Measurements from ENCODE around the gene GART.

GART gene

DNA sequence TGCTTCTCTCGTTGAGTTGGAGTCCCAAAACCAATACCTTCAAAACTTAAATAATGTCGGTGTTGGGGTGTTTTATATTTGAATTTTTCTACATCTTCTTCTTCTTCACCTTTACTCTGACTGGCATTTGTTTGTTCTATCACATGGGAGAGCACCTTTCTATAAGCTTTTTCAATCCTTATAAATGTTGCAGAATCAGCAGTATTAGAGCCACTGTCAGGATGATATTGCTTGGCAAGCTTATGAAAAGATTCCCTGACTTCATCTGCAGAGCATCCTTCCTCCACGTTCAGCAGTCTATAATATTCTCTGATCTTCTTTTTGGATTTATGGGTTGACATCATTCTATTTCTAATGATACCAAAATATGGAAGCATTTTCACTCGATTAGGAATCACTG lies 53.0 kb downstream of the GART start:
- Histone ChIP-seq H3K27ac (ENCODE audit: low read depth, low read length, severe bottlenecking) (no peak overlapping the region), H3K9me3 (ENCODE audit: control insufficient read depth, low read length) (no peaks in the 10 kb centered on the region), H3K4me3 (ENCODE audit: extremely low read depth, insufficient read depth, low read length, poor library complexity, severe bottlenecking) (no peak overlapping the region), H3K4me1 (ENCODE audit: control insufficient read depth, insufficient read depth, low read length, poor library complexity, severe bottlenecking) (peaks cover 3% of the 10 kb centered on the region), H3K36me3 (ENCODE audit: control insufficient read depth, insufficient read depth, low read length) (no peaks in the 10 kb centered on the region)
- WGBS, 2 experiments (ENCODE audit: insufficient coverage in 2 of 2): no CpG with 5 or more reads among the region's 4 CpGs

DNA sequence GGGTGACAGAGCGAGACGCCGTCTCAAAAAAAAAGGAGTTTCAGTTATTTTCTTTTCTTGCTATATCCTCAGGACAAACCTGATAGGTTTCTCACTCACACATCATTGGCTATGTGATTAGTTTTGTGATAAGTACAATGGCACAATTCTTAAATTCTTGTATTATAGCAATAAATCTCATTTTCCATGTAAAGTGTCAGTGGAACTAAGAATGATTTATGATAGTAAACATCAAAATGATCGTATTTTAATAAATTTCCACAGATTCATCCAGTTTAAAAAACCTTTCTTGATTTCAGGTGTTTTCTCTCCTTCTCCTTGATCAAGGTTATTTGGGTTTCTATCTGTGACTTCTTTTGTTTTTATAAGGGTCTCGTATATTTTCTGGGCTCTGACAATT lies 53.9 kb downstream of the GART start:
- no peaks in the 10 kb centered on the region for H3K36me3 ChIP-seq (ENCODE audit: control insufficient read depth, insufficient read depth, low read length)
- no peak overlapping the region for H3K27ac ChIP-seq (ENCODE audit: low read depth, low read length, severe bottlenecking)
- H3K9me3 ChIP-seq (ENCODE audit: control insufficient read depth, low read length): no peaks in the 10 kb centered on the region
- H3K4me1 ChIP-seq (ENCODE audit: control insufficient read depth, insufficient read depth, low read length, poor library complexity, severe bottlenecking): peaks cover 3% of the 10 kb centered on the region
- H3K4me3 ChIP-seq (ENCODE audit: extremely low read depth, insufficient read depth, low read length, poor library complexity, severe bottlenecking): no peak overlapping the region
- 92 to 100% methylated on average over 1 to 4 of the region's 5 CpGs for WGBS, 2 experiments (ENCODE audit: insufficient coverage in 2 of 2)

DNA sequence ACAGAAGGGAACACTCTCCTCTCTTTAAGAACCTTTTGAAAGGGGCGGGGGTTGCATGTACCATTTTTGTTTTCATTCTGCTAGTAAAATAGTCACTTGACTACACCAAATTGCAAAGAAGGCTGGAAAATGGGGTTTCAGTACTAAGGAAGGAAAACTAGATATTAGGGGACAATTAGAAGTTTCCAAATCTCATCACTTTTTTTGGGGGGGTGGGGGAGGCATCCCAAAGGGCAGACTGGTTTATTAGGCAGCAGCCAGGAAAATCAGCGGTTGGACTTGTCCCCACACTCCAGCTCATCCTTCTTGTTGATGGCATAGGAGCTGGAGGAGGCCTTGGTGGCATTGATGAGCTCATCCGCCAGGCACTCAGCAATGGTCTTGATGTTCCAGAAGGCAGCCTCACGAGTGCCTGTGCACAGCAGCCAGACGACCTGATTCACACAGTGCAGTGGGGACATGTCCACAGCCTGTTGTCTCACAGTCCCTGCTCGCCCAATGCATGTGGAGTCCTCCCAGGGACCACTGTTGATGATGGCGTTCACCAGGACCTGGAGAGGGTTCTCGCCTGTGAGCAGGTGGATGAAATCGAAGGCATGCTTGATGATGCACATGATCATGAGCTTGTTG lies 60.5 kb downstream of the GART start:
- Histone ChIP-seq H3K4me3 (ENCODE audit: extremely low read depth, insufficient read depth, low read length, poor library complexity, severe bottlenecking) (no peak overlapping the region), H3K4me1 (ENCODE audit: control insufficient read depth, insufficient read depth, low read length, poor library complexity, severe bottlenecking) (peaks cover 20% of the 10 kb centered on the region), H3K9me3 (ENCODE audit: control insufficient read depth, low read length) (no peaks in the 10 kb centered on the region), H3K27ac (ENCODE audit: low read depth, low read length, severe bottlenecking) (no peak overlapping the region), H3K36me3 (ENCODE audit: control insufficient read depth, insufficient read depth, low read length) (peaks cover 5% of the 10 kb centered on the region)
- WGBS, 2 experiments (ENCODE audit: insufficient coverage in 2 of 2): 89 to 92% methylated on average over 8 of the region's 9 CpGs

DNA sequence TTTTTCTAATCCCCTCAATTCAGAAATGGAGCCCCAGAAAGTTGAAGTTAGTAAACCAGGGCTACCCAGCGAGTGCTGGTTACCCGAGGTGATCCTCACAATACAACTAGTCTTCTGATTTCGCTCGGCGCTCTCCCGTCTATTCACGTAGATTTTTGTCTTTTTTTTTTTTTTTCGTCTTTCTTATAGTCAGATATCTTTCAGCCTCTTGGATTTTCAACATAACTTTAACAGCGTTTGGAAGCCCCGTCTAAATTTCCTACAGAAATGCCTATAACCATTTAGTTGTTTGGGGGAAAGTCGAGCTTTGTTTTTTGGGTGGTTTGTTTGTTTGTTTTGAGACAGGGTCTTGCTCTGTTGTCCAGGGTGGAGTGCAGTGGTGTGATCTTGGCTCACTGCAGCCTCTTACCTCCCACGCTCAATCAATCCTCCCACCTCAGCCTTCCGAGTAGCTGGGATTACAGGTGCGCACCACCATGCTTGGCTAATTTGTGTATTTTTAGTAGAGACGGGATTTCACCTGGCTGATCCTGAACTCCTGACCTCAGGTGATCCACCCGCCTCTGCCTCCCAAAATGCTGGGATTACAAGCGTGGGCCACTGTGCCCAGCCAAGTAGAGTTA lies 61.3 kb downstream of the GART start:
- H3K9me3 ChIP-seq (ENCODE audit: control insufficient read depth, low read length): no peaks in the 10 kb centered on the region
- peaks cover 8% of the 10 kb centered on the region for H3K36me3 ChIP-seq (ENCODE audit: control insufficient read depth, insufficient read depth, low read length)
- 15 to 43% methylated on average over 8 to 10 of the region's 17 CpGs for WGBS, 2 experiments (ENCODE audit: insufficient coverage in 2 of 2)
- H3K27ac ChIP-seq (ENCODE audit: low read depth, low read length, severe bottlenecking): peak overlapping the region; percentile 87
- peak overlapping the region; percentile 87 for H3K4me3 ChIP-seq (ENCODE audit: extremely low read depth, insufficient read depth, low read length, poor library complexity, severe bottlenecking)
- H3K4me1 ChIP-seq (ENCODE audit: control insufficient read depth, insufficient read depth, low read length, poor library complexity, severe bottlenecking): peaks cover 20% of the 10 kb centered on the region

DNA sequence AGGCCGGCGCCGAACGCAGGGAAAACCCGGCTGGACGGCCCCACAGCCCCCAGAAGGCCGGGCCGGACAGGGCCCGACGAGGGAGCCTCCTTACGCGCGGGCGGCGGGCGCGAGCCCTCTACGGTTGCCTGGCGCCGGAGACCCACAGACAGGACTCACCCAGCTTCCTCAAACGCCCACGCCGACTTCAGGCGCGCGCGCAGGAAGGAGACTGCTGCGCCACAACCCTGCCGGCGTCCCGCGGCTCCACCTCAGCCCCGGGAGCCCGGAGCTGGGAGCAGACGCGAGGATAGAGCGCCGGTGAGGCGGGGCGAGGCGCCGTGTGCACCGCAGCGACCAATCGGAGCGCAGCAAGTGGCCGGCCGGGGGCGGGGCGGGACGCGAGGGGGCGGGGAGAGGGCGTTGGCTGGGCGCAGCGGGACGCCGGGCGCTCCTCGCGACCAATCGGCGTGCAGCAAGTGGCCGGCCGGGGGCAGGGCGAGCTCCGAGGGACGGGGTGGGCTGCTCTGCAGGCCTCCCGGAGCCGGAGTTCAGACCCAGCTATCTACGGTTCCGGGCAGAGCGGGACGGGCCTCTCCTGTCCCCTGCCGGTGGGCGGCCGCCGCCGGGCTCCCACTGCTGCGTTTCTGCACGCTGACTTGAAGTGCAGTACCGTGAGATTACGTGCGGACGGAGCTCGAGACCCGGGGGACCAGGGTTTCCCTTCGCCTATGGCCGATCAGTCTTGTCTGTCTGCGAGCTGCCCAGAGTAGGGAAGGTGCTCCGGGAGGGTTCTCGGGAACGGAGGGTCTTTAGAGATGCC lies 62.0 kb downstream of the GART start, which contains the start of gene TMEM50B:
Gene TMEM50B (minus strand): TSS at position 296 of the 802 bp plus-strand sequence. CDS start 11,089 bp downstream, outside the sequence.
- H3K9me3 ChIP-seq (ENCODE audit: control insufficient read depth, low read length): no peaks in the 10 kb centered on the region
- H3K36me3 ChIP-seq (ENCODE audit: control insufficient read depth, insufficient read depth, low read length): peaks cover 8% of the 10 kb centered on the region
- H3K4me1 ChIP-seq (ENCODE audit: control insufficient read depth, insufficient read depth, low read length, poor library complexity, severe bottlenecking): peaks cover 20% of the 10 kb centered on the region
- whole genome bisulfite sequencing, 2 experiments (ENCODE audit: insufficient coverage in 2 of 2): 0% methylated on average over 47 to 89 of the region's 93 CpGs
- H3K4me3 ChIP-seq (ENCODE audit: extremely low read depth, insufficient read depth, low read length, poor library complexity, severe bottlenecking): peak within 1 kb of the TSS; percentile 87
- peak within 1 kb of the TSS; percentile 90 for H3K27ac ChIP-seq (ENCODE audit: low read depth, low read length, severe bottlenecking)

DNA sequence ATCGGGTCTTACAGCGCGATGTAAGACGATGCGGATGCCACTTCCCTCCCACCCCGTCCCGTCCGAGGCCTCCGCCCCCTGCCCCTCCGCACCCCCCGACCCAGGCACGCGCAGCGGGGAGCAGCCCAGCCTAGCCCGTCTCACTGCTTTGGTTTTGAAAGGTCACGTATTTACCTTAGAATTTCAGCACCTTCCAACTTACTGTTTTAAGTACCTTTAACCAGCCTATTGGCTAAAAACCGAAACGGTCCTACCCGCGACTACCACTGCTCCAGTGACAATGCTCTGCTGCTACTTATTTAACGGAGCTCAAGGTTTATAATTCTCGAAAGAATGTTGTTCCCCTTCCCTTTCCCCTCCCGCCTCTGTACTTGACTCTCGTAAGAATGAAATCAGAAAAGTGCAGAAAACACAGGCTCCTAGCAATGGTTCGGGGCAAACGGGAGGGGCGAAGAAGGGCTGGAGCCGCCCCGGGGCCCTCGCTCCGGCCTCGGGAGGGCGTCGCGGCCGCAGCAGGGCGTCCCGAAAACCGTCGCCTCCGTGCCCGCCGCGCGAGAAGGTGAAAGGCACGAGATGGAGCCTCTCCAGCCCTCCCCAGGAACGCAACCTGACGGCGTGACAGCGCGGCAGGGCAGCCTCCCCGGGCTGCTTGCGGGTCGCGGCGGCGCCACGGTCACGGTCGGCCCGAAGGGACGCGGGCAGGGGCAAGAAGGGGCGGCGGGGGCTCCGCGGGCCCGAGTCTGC lies 62.8 kb downstream of the GART start:
- Histone ChIP-seq H3K36me3 (ENCODE audit: control insufficient read depth, insufficient read depth, low read length) (peaks cover 8% of the 10 kb centered on the region), H3K4me3 (ENCODE audit: extremely low read depth, insufficient read depth, low read length, poor library complexity, severe bottlenecking) (peak overlapping the region; percentile 87), H3K9me3 (ENCODE audit: control insufficient read depth, low read length) (no peaks in the 10 kb centered on the region), H3K27ac (ENCODE audit: low read depth, low read length, severe bottlenecking) (peak overlapping the region; percentile 90), H3K4me1 (ENCODE audit: control insufficient read depth, insufficient read depth, low read length, poor library complexity, severe bottlenecking) (peaks cover 20% of the 10 kb centered on the region)
- WGBS, 2 experiments (ENCODE audit: insufficient coverage in 2 of 2): 0 to 1% methylated on average over 35 to 54 of the region's 68 CpGs

DNA sequence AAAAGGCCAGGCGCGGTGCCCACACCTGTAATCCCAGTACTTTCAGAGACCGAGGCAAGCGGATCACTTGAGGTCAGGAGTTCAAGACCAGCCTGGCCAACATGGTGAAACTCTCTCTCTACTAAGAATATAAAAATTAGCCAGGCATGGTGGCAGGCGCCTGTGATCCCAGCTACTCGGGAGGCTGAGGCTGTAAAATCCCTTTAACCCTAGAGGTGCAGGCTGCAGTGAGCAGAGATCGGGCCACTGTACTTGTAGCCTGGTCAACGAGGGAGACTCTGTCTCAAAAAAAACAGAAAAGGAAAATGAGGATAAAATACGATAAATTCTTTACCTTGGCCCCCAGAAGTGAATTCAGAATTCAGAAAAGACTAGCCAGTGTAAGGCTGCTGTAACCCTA lies 63.7 kb downstream of the GART start:
- Histone ChIP-seq H3K4me1 (ENCODE audit: control insufficient read depth, insufficient read depth, low read length, poor library complexity, severe bottlenecking) (peaks cover 20% of the 10 kb centered on the region), H3K4me3 (ENCODE audit: extremely low read depth, insufficient read depth, low read length, poor library complexity, severe bottlenecking) (peak overlapping the region; percentile 87), H3K9me3 (ENCODE audit: control insufficient read depth, low read length) (no peaks in the 10 kb centered on the region), H3K36me3 (ENCODE audit: control insufficient read depth, insufficient read depth, low read length) (peaks cover 8% of the 10 kb centered on the region), H3K27ac (ENCODE audit: low read depth, low read length, severe bottlenecking) (no peak overlapping the region)
- WGBS, 2 experiments (ENCODE audit: insufficient coverage in 2 of 2): 75 to 87% methylated on average over 9 of the region's 9 CpGs

DNA sequence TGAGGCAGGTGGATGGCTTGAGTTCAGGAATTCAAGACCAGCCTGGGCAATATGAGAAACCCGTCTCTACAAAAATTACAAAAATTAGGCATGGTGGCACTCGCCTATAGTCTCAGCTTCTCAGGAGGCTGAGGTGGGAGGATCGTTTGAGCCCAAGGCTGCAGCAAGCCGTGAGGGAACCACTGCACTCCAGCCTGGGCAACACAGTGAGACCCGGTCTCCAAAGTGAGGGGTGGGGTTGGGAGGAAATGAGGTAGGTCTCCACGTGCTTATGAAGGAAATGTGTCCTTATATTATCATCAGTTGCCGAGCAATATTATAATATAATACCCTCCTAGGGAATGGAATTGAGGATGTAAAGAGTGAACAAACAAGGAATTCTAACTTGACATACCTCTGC lies 64.9 kb downstream of the GART start:
- H3K4me3 ChIP-seq (ENCODE audit: extremely low read depth, insufficient read depth, low read length, poor library complexity, severe bottlenecking): no peak overlapping the region
- WGBS, 2 experiments (ENCODE audit: insufficient coverage in 2 of 2): 84 to 95% methylated on average over 3 to 4 of the region's 7 CpGs

DNA sequence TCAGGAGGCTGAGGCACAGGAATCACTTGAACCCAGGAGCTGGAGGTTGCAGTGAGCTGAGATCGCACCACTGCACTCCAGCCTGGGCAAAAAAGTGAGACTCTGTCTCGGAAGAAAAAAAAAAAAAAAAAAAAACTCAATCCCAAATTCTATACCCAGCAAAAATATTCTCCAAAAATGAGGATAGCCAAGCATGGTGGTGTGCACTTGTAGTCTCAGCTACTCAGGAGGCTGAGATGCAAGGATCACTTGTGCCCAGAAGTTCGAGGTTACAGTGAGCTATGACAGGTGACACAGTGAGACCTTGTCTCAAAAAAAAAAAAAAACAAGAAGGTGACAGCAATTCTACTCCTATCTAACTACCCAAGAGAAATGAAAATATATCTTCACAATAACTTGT lies 68.6 kb downstream of the GART start:
- peaks cover 8% of the 10 kb centered on the region for H3K36me3 ChIP-seq (ENCODE audit: control insufficient read depth, insufficient read depth, low read length)
- peaks cover 2% of the 10 kb centered on the region for H3K4me1 ChIP-seq (ENCODE audit: control insufficient read depth, insufficient read depth, low read length, poor library complexity, severe bottlenecking)
- WGBS, 2 experiments (ENCODE audit: insufficient coverage in 2 of 2): 80 to 93% methylated on average over 1 to 2 of the region's 3 CpGs
- no peak overlapping the region for H3K27ac ChIP-seq (ENCODE audit: low read depth, low read length, severe bottlenecking)
- H3K9me3 ChIP-seq (ENCODE audit: control insufficient read depth, low read length): no peaks in the 10 kb centered on the region
- H3K4me3 ChIP-seq (ENCODE audit: extremely low read depth, insufficient read depth, low read length, poor library complexity, severe bottlenecking): no peak overlapping the region

More for the DNA sequence above, 64.9 kb downstream of the GART start:
- peaks cover 18% of the 10 kb centered on the region for H3K4me1 ChIP-seq (ENCODE audit: control insufficient read depth, insufficient read depth, low read length, poor library complexity, severe bottlenecking)
- H3K9me3 ChIP-seq (ENCODE audit: control insufficient read depth, low read length): no peaks in the 10 kb centered on the region
- peaks cover 8% of the 10 kb centered on the region for H3K36me3 ChIP-seq (ENCODE audit: control insufficient read depth, insufficient read depth, low read length)
- H3K27ac ChIP-seq (ENCODE audit: low read depth, low read length, severe bottlenecking): no peak overlapping the region

DNA sequence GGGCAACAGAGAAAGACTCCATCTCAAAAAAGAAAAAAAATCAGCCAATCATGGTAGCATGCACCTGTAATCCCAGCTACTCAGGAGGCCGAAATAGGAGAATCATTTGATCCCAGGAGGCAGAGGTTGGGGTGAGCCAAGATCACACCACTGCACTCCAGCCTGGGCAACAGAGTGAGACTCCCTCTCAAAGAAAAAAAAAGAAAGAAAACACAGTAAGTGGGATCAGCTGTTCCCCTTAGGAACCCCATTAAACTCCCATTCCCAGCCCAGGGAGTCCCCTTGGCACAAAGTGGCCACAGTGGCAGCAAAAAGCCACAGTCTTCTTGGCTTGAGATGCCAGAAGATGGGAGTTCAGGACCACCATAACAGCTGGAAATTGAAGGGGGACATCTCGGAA lies 71.2 kb downstream of the GART start:
- no peak overlapping the region for H3K27ac ChIP-seq (ENCODE audit: low read depth, low read length, severe bottlenecking)
- H3K4me3 ChIP-seq (ENCODE audit: extremely low read depth, insufficient read depth, low read length, poor library complexity, severe bottlenecking): no peak overlapping the region
- H3K36me3 ChIP-seq (ENCODE audit: control insufficient read depth, insufficient read depth, low read length): peaks cover 4% of the 10 kb centered on the region
- H3K4me1 ChIP-seq (ENCODE audit: control insufficient read depth, insufficient read depth, low read length, poor library complexity, severe bottlenecking): no peaks in the 10 kb centered on the region
- 100% methylated on average over 1 of the region's 2 CpGs; no CpG with 5 or more reads in 1 of the 2 experiments for WGBS, 2 experiments (ENCODE audit: insufficient coverage in 2 of 2)
- H3K9me3 ChIP-seq (ENCODE audit: control insufficient read depth, low read length): no peaks in the 10 kb centered on the region

Data from mesodermal cell (in vitro differentiated cells).